BLaER1 treated with 17β-estradiol and CSF1 and Interleukin-3, amounts not matched to agents 10 nM and 100 nM (cell line): Measurements from ENCODE around the gene CABLES2.

Experiments used
- H3K27ac ChIP-seq, 11 experiments: shearing (Covaris generic); formaldehyde crosslinking; 2 replicates each; pipeline ENCODE4 v1.8.1; 2022
- H3K27me3 ChIP-seq, 11 experiments: shearing (Covaris generic); formaldehyde crosslinking; 2 replicates each; pipeline ENCODE4 v1.8.1; 2022
- H3K36me3 ChIP-seq, 11 experiments: shearing (Covaris generic); formaldehyde crosslinking; 2 replicates each; pipeline ENCODE4 v1.8.1; 2022
- H3K4me1 ChIP-seq, 10 experiments: shearing (Covaris generic); formaldehyde crosslinking; 2 replicates each; pipeline ENCODE4 v1.8.1; 2022
- H3K4me2 ChIP-seq, 11 experiments: shearing (Covaris generic); formaldehyde crosslinking; 2 replicates each; pipeline ENCODE4 v1.8.1; 2022
- H3K4me3 ChIP-seq, 10 experiments: shearing (Covaris generic); formaldehyde crosslinking; 2 replicates each; pipeline ENCODE4 v1.8.1; 2022
- H3K9ac ChIP-seq, 11 experiments: shearing (Covaris generic); formaldehyde crosslinking; 2 replicates each; pipeline ENCODE4 v1.8.1; 2022
- H3K9me3 ChIP-seq, 11 experiments: shearing (Covaris generic); formaldehyde crosslinking; replicated peaks in 1 of 11; 2 replicates each; pipeline ENCODE4 v1.8.1; 2022
- H4K20me1 ChIP-seq, 11 experiments: shearing (Covaris generic); formaldehyde crosslinking; 2 replicates each; pipeline ENCODE4 v1.8.1; 2022
- Cebpa-rat ChIP-seq, 11 experiments: shearing (Covaris generic); IDR thresholded peaks; 2 replicates each; pipeline ENCODE4 v1.8.1; 2022

Gene CABLES2

GRCh38 chr20:62357187-62357667 is 49.9 kb downstream of the CABLES2 start:
- H3K4me3 ChIP-seq, result peak overlapping the region in 8 of 10 experiments; percentile 2 to 57 (median 40); a peak in 14 of 20 replicates
- H4K20me1 ChIP-seq, result peaks cover 0 to 76% (median 25%) of the 10 kb centered on the region in 11 experiments; a peak in 12 of 22 replicates
- peaks cover 44 to 78% (median 59%) of the 10 kb centered on the region in 10 experiments for H3K4me1 ChIP-seq
- peak overlapping the region in 10 of 11 experiments; percentile 1 to 66 (median 48); a peak in 19 of 22 replicates for H3K27ac ChIP-seq
- no peaks in the 10 kb centered on the region; a peak in 1 of 22 replicates for H3K36me3 ChIP-seq
- no peak for TF ChIP-seq Cebpa-rat (IDR thresholded peaks at IDR 0.05)
- peak overlapping the region; percentile 36 to 66 (median 57); a peak in 20 of 22 replicates for H3K9ac ChIP-seq
- H3K27me3 ChIP-seq, result peaks cover 0 to 13% (median 0%) of the 10 kb centered on the region in 11 experiments; a peak in 4 of 22 replicates
- no peaks in the 10 kb centered on the region for H3K9me3 ChIP-seq
- peak overlapping the region; percentile 85 to 98 (median 96) for H3K4me2 ChIP-seq

- Histone ChIP-seq H4K20me1 (peaks cover 0 to 70% (median 25%) of the 10 kb centered on the region in 11 experiments; a peak in 12 of 22 replicates), H3K9me3 (no peaks in the 10 kb centered on the region), H3K4me1 (peaks cover 44 to 74% (median 58%) of the 10 kb centered on the region in 10 experiments), H3K27me3 (peaks cover 0 to 13% (median 0%) of the 10 kb centered on the region in 11 experiments; a peak in 4 of 22 replicates), H3K4me3 (peak overlapping the region in 9 of 10 experiments; percentile 2 to 57 (median 39); a peak in 13 of 20 replicates), H3K9ac (peak overlapping the region; percentile 36 to 66 (median 57); a peak in 20 of 22 replicates), H3K27ac (peak overlapping the region in 9 of 11 experiments; percentile 37 to 66 (median 48); a peak in 17 of 22 replicates), H3K4me2 (peak overlapping the region; percentile 85 to 98 (median 96)), H3K36me3 (peaks cover 0 to 2% (median 1%) of the 10 kb centered on the region in 11 experiments; a peak in 5 of 22 replicates)
- no peak for TF ChIP-seq Cebpa-rat (IDR thresholded peaks at IDR 0.05)
Observed at GRCh38 chr20:62356589-62357186, 50.4 kb downstream of the CABLES2 start.

- Histone ChIP-seq H3K36me3 (peaks cover 0 to 8% (median 7%) of the 10 kb centered on the region in 11 experiments; a peak in 8 of 22 replicates), H3K27ac (peak overlapping the region in 9 of 11 experiments; percentile 37 to 66 (median 48); a peak in 15 of 22 replicates), H3K9ac (peak overlapping the region; percentile 36 to 66 (median 57); a peak in 19 of 22 replicates), H4K20me1 (peaks cover 0 to 64% (median 25%) of the 10 kb centered on the region in 11 experiments; a peak in 11 of 22 replicates), H3K27me3 (peaks cover 0 to 13% (median 0%) of the 10 kb centered on the region in 11 experiments; a peak in 4 of 22 replicates), H3K4me1 (peaks cover 44 to 69% (median 58%) of the 10 kb centered on the region in 10 experiments), H3K9me3 (no peaks in the 10 kb centered on the region), H3K4me2 (peak overlapping the region; percentile 85 to 98 (median 96)), H3K4me3 (peak overlapping the region in 4 of 10 experiments; percentile 8 to 51 (median 38); a peak in 2 of 20 replicates)
- no peak for TF ChIP-seq Cebpa-rat (IDR thresholded peaks at IDR 0.05)
Observed at GRCh38 chr20:62355878-62356588, 51.1 kb downstream of the CABLES2 start.

GRCh38 chr20:62355516-62355877 is 51.6 kb downstream of the CABLES2 start:
- Histone ChIP-seq H3K4me1 (peaks cover 44 to 69% (median 58%) of the 10 kb centered on the region in 10 experiments), H3K36me3 (peaks cover 0 to 13% (median 9%) of the 10 kb centered on the region in 11 experiments; a peak in 8 of 22 replicates), H3K4me2 (peak overlapping the region; percentile 85 to 98 (median 96)), H3K27ac (peak overlapping the region in 2 of 11 experiments; percentile 54 to 61; a peak in 4 of 22 replicates), H4K20me1 (peaks cover 0 to 68% (median 25%) of the 10 kb centered on the region in 11 experiments; a peak in 11 of 22 replicates), H3K27me3 (peaks cover 0 to 13% (median 0%) of the 10 kb centered on the region in 11 experiments; a peak in 4 of 22 replicates), H3K4me3 (no peak overlapping the region; a peak in 2 of 20 replicates), H3K9me3 (no peaks in the 10 kb centered on the region), H3K9ac (peak overlapping the region in 6 of 11 experiments; percentile 11 to 66 (median 62); a peak in 8 of 22 replicates)
- TF ChIP-seq Cebpa-rat (IDR thresholded peaks at IDR 0.05), result no peak

GRCh38 chr20:62354811-62355341 is 52.2 kb downstream of the CABLES2 start:
- peaks cover 0 to 13% (median 0%) of the 10 kb centered on the region in 11 experiments; a peak in 4 of 22 replicates for H3K27me3 ChIP-seq
- peaks cover 44 to 69% (median 58%) of the 10 kb centered on the region in 10 experiments for H3K4me1 ChIP-seq
- H3K27ac ChIP-seq, result peak overlapping the region in 3 of 11 experiments; percentile 26 to 61 (median 47); a peak in 6 of 22 replicates
- H3K4me3 ChIP-seq, result no peak overlapping the region
- H4K20me1 ChIP-seq, result peaks cover 0 to 74% (median 25%) of the 10 kb centered on the region in 11 experiments; a peak in 11 of 22 replicates
- peaks cover 0 to 17% (median 9%) of the 10 kb centered on the region in 11 experiments; a peak in 8 of 22 replicates for H3K36me3 ChIP-seq
- peak overlapping the region in 8 of 11 experiments; percentile 12 to 63 (median 38); a peak in 10 of 22 replicates for H3K9ac ChIP-seq
- no peak for TF ChIP-seq Cebpa-rat (IDR thresholded peaks at IDR 0.05)
- no peaks in the 10 kb centered on the region for H3K9me3 ChIP-seq
- H3K4me2 ChIP-seq, result peak overlapping the region; percentile 0 to 98 (median 95); a peak in 19 of 22 replicates

GRCh38 chr20:62354031-62354808 is 52.9 kb downstream of the CABLES2 start:
- Histone ChIP-seq H3K4me3 (no peak overlapping the region), H4K20me1 (peaks cover 0 to 75% (median 25%) of the 10 kb centered on the region in 11 experiments; a peak in 11 of 22 replicates), H3K9ac (peak overlapping the region in 7 of 11 experiments; percentile 12 to 63 (median 36); a peak in 8 of 22 replicates), H3K27me3 (peaks cover 0 to 13% (median 0%) of the 10 kb centered on the region in 11 experiments; a peak in 4 of 22 replicates), H3K27ac (peak overlapping the region in 3 of 11 experiments; percentile 26 to 61 (median 47); a peak in 4 of 22 replicates), H3K9me3 (peaks cover 0 to 2% (median 1%) of the 10 kb centered on the region in 11 experiments; a peak in 10 of 22 replicates), H3K4me1 (peaks cover 44 to 64% (median 54%) of the 10 kb centered on the region in 10 experiments), H3K4me2 (peak overlapping the region in 9 of 11 experiments; percentile 85 to 98 (median 97); a peak in 18 of 22 replicates), H3K36me3 (peaks cover 0 to 17% (median 9%) of the 10 kb centered on the region in 11 experiments; a peak in 8 of 22 replicates)
- TF ChIP-seq Cebpa-rat (IDR thresholded peaks at IDR 0.05), result no peak
